B cell (primary cell): ENCODE results near the gene FCF1. TPM values are rescaled to one million over a fixed set of nuclear protein-coding genes. Genes with fewer than 3 reads are reported as not detected.
A peak's percentile ranks its signal among the peaks of the same experiment; 100 is the strongest.

ENCODE experiments used
- ATAC-seq: fragments of 200-7000 bp; cut with Tn5 transposase; one replicate; pipeline ENCODE4 v1.10.0; 2021; ENCODE audit warnings: low read depth, mild to moderate bottlenecking, moderate number of reproducible peaks, moderate library complexity
- CTCF ChIA-PET: fragments of 350-600 bp; sonication (Branson Sonifier 250); formaldehyde crosslinking; loops from one replicate; lab custom pipeline; 2021; ENCODE audit warnings: antibody characterized with exemption, inconsistent platforms; lab: Charles Lee
- POLR2A ChIA-PET: fragments of 350-600 bp; sonication (Branson Sonifier 250); formaldehyde crosslinking; loops from one replicate; lab custom pipeline; 2021; ENCODE audit warnings: antibody characterized with exemption; lab: Charles Lee
- DNase-seq: peaks from one replicate; pipeline ENCODE4 v3.0.0; 2013
- H2AFZ ChIP-seq: 2 replicates; pipeline ENCODE4 v1.6.1; 2012; ENCODE audit warnings: mild to moderate bottlenecking, low read depth, low read length; ENCODE audit not compliant: insufficient read depth, poor library complexity, severe bottlenecking
- H3K27ac ChIP-seq, 2 donors: 1 replicate in 1 of 2; 2 replicates in 1 of 2; pipeline ENCODE4 v1.5.1; 2012 to 2013; ENCODE audit warnings: low read length in 2 of 2, mild to moderate bottlenecking in 2 of 2, moderate library complexity in 1 of 2
- H3K27me3 ChIP-seq, 4 experiments: fragments of 200-600 bp in 1 of 4; sonication (generic) in 1 of 4; replicated peaks in 1 of 4; 1 replicate in 2 of 4; 2 replicates in 2 of 4; pipeline versions ENCODE4 v1.6.1 to v1.7.0; 2013 to 2016; ENCODE audit warnings: low read length in 3 of 4, mild to moderate bottlenecking in 2 of 4, mixed read lengths in 1 of 4, moderate library complexity in 1 of 4; ENCODE audit not compliant: insufficient read depth in 4 of 4, control insufficient read depth in 3 of 4; ENCODE audit errors: control extremely low read depth in 1 of 4
- H3K36me3 ChIP-seq, 2 experiments: replicated peaks in 1 of 2; 1 replicate in 1 of 2; 2 replicates in 1 of 2; pipeline versions ENCODE4 v1.6.1 to v1.7.1; 2013; ENCODE audit warnings: low read length in 1 of 2; ENCODE audit not compliant: insufficient read depth in 2 of 2, control insufficient read depth in 1 of 2; ENCODE audit errors: control extremely low read depth in 1 of 2, extremely low read depth in 1 of 2
- H3K4me1 ChIP-seq, 2 donors: fragments of 200-600 bp in 1 of 2; sonication (generic) in 1 of 2; 1 replicate in 1 of 2; 2 replicates in 1 of 2; pipeline versions ENCODE4 v1.5.1 to v1.6.1; 2013 to 2017; ENCODE audit warnings: low read length in 2 of 2; ENCODE audit not compliant: control insufficient read depth in 2 of 2, insufficient read depth in 2 of 2
- H3K4me2 ChIP-seq: replicated peaks from 2 replicates; pipeline ENCODE3; 2012; ENCODE audit warnings: mild to moderate bottlenecking, low read depth, low read length; ENCODE audit not compliant: poor library complexity, severe bottlenecking
- H3K4me3 ChIP-seq, 5 experiments: fragments of 200-600 bp in 1 of 5; sonication (generic) in 1 of 5; 1 replicate in 3 of 5; 2 replicates in 2 of 5; pipeline versions ENCODE4 v1.5.1 to v1.7.0; 2011 to 2016; ENCODE audit warnings: low read length in 4 of 5, mild to moderate bottlenecking in 4 of 5, low read depth in 2 of 5, control low read depth in 1 of 5, moderate library complexity in 1 of 5; ENCODE audit not compliant: insufficient read depth in 1 of 5; ENCODE audit errors: control extremely low read depth in 1 of 5, extremely low read depth in 1 of 5
- H3K79me2 ChIP-seq: fragments of 200-600 bp; sonication (generic); one replicate; pipeline ENCODE4 v1.6.0; 2016; ENCODE audit warnings: low read length; ENCODE audit not compliant: control insufficient read depth, insufficient read depth
- H3K9ac ChIP-seq: fragments of 200-600 bp; sonication (generic); 2 replicates; pipeline ENCODE4 v1.6.1; 2017; ENCODE audit warnings: mild to moderate bottlenecking, low read length, moderate library complexity
- H3K9me3 ChIP-seq, 3 donors: one replicate each; pipeline versions ENCODE4 v1.6.1 to v1.7.1; 2013; ENCODE audit warnings: low read length in 2 of 3; ENCODE audit not compliant: control insufficient read depth in 2 of 3, insufficient read depth in 1 of 3; ENCODE audit errors: control extremely low read depth in 1 of 3
- H4K20me1 ChIP-seq: 2 replicates; pipeline ENCODE4 v1.6.0; 2012; ENCODE audit warnings: mild to moderate bottlenecking, low read length; ENCODE audit not compliant: insufficient read depth, control insufficient read depth, poor library complexity, severe bottlenecking
- H3K27ac Mint-ChIP-seq: one replicate; pipeline ENCODE4 v1.8.0; 2021; ENCODE audit warnings: mixed read lengths
- H3K27me3 Mint-ChIP-seq: one replicate; pipeline ENCODE4 v1.8.0; 2021; ENCODE audit warnings: mixed read lengths
- H3K4me1 Mint-ChIP-seq: one replicate; pipeline ENCODE4 v1.8.0; 2021; ENCODE audit warnings: mixed read lengths
- H3K4me3 Mint-ChIP-seq: one replicate; pipeline ENCODE4 v1.8.0; 2021; ENCODE audit warnings: mixed read lengths
- H3K9me3 Mint-ChIP-seq: one replicate; pipeline ENCODE4 v1.8.0; 2022; ENCODE audit warnings: mixed read lengths; ENCODE audit not compliant: insufficient read depth
- EZH2 ChIP-seq: IDR thresholded peaks from 2 replicates; pipeline ENCODE4 v1.6.1; 2012; ENCODE audit warnings: borderline replicate concordance, low read depth, mild to moderate bottlenecking, moderate library complexity, low read length; ENCODE audit not compliant: insufficient read depth, poor library complexity, severe bottlenecking
- WGBS: methylation state at CpG from one replicate; pipeline ENCODE4 v1.1.5; 2013; ENCODE audit warnings: missing lambda C conversion rate; ENCODE audit not compliant: insufficient coverage; 5-methylcytosine and 5-hydroxymethylcytosine counted together
- intact Hi-C: fragments of 100-400 bp; cut with micrococcal nuclease; formaldehyde crosslinking; loops from one replicate; pipeline ENCODE4 v1.10.0; 2022
- polyA plus RNA-seq: library from polyadenylated mRNA; depleted of rRNA; stranded (reverse); fragments of >200 nt; gene quantifications from 2 replicates; pipeline ENCODE4 v1.2.3, GENCODE V29; 2012
- small RNA-seq: library from RNA; depleted of rRNA; stranded (forward); fragments of <200 nt; gene quantifications from one replicate; pipeline ENCODE3, GENCODE V24; 2012; ENCODE audit warnings: low replicate concordance, low read depth; ENCODE audit not compliant: insufficient read length
- total RNA-seq, 2 donors: library from RNA; stranded (reverse); fragments of 120-200 nt in 1 of 2; gene quantifications; 1 replicate in 1 of 2; 2 replicates in 1 of 2; pipeline versions ENCODE4 v1.2.3 to v1.2.4, GENCODE V29; 2013 to 2022
- TF ChIP-seq, protein P1 (sequence below): fragments of 200-600 bp; IDR thresholded peaks from one replicate; pipeline ENCODE4 v1.8.0; 2022; ENCODE audit warnings: antibody characterized with exemption, mild to moderate bottlenecking

The FCF1 gene
- total and polyA plus RNA-seq, 2 donors (not counting 1 experiment from before 2014, with no cell fraction given), result 21.1 to 41.6 TPM

DNA sequence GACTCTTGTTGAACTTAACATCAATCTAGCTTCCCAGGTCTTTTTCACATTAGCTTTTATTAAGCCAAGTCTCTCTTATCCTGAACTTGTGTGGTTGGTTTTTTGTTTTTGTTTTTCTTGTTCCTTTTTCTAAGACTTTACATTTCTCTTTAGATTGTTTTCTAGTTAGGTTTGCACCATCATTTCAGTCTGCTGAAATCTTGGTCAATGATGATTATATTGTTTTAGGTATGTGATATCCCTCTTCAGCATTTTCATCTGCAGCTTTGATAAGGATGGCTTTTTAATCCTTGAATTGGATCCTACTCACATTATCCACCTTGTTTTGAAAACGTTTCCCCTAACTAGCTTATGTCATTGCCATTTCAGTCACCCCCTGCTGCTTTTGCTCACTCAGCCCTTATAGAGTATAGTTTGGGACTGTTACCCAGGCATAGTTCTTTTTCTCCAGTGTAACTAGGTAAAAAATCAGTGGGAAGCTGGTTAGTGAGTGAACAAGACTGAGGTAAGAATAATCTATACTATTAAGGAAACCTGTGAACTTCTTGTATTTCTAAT, 72.2 kb downstream of the FCF1 start:
- H3K27ac ChIP-seq, result peak overlapping the region in 1 of 2 donors; percentile 40
- H3K9me3 Mint-ChIP-seq, result no peaks in the 10 kb centered on the region
- H3K4me1 ChIP-seq, result no peaks in the 10 kb centered on the region
- no peak overlapping the region for H3K27ac Mint-ChIP-seq
- no peak overlapping the region for H3K4me3 ChIP-seq
- no peak overlapping the region for H3K9ac ChIP-seq
- peaks cover 41% of the 10 kb centered on the region for H3K79me2 ChIP-seq
- H3K36me3 ChIP-seq, result peaks cover 0 to 60% of the 10 kb centered on the region in 2 experiments
- no CpG with 5 or more reads among the region's 1 CpG for WGBS
- CTCF ChIA-PET, result interaction anchor here (1.1 to 1.8 kb wide), 3 partner anchors 21 to 176 kb away, joined by 3 to 9 read pairs (median 6); no protein-coding TSS in a partner anchor
- no peak for DNase-seq
- H2AFZ ChIP-seq, result no peak overlapping the region
- TF ChIP-seq, protein P1, sequence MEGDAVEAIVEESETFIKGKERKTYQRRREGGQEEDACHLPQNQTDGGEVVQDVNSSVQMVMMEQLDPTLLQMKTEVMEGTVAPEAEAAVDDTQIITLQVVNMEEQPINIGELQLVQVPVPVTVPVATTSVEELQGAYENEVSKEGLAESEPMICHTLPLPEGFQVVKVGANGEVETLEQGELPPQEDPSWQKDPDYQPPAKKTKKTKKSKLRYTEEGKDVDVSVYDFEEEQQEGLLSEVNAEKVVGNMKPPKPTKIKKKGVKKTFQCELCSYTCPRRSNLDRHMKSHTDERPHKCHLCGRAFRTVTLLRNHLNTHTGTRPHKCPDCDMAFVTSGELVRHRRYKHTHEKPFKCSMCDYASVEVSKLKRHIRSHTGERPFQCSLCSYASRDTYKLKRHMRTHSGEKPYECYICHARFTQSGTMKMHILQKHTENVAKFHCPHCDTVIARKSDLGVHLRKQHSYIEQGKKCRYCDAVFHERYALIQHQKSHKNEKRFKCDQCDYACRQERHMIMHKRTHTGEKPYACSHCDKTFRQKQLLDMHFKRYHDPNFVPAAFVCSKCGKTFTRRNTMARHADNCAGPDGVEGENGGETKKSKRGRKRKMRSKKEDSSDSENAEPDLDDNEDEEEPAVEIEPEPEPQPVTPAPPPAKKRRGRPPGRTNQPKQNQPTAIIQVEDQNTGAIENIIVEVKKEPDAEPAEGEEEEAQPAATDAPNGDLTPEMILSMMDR, result no peak
- TF ChIP-seq EZH2, result no peak
- H3K4me1 Mint-ChIP-seq, result peaks cover 2% of the 10 kb centered on the region
- intact Hi-C loops, result no loop called here
- POLR2A ChIA-PET, result no interaction called here
- H4K20me1 ChIP-seq, result no peaks in the 10 kb centered on the region
- no peaks in the 10 kb centered on the region for H3K27me3 ChIP-seq
- H3K27me3 Mint-ChIP-seq, result no peaks in the 10 kb centered on the region
- H3K4me3 Mint-ChIP-seq, result no peak overlapping the region
- H3K9me3 ChIP-seq, result peaks cover 0 to 3% (median 0%) of the 10 kb centered on the region in 3 donors
- no peak for ATAC-seq
- H3K4me2 ChIP-seq, result no peak overlapping the region

DNA sequence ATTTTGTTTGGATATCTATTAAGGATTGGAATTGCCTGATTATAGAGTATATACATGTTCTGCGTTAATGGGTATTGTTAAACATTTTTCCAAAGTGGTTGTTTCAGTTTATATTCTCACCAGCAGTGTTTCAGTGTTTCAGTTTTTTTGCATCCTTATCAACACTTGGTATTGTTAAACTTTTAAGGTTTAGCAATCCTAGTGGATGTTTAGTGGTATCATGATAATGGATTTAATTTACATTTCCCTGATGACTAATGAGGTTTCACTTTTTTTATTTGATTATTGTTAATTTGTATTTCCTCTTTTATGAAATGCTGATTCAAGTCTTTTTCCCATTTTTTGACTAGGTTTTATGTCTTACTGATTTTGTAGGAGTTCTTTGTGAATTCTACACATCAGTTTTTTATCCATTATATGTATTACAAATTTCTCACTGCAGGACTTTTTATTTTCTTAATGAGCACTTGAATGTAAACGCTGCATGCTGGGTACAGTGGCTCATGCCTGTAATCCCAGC, 73.9 kb downstream of the FCF1 start:
- Mint-ChIP-seq H3K27ac (peak overlapping the region; percentile 17), H3K9me3 (no peaks in the 10 kb centered on the region), H3K4me1 (peaks cover 5% of the 10 kb centered on the region), H3K27me3 (no peaks in the 10 kb centered on the region), H3K4me3 (no peak overlapping the region)
- ChIA-PET POLR2A (no interaction called here), CTCF (no interaction called here)
- Histone ChIP-seq H3K9ac (no peak overlapping the region), H3K4me2 (no peak overlapping the region), H3K27ac (no peak overlapping the region), H3K36me3 (peaks cover 0 to 43% of the 10 kb centered on the region in 2 experiments), H2AFZ (no peak overlapping the region), H3K79me2 (peaks cover 32% of the 10 kb centered on the region), H3K9me3 (peaks cover 0 to 8% (median 0%) of the 10 kb centered on the region in 3 donors), H4K20me1 (no peaks in the 10 kb centered on the region), H3K4me1 (no peaks in the 10 kb centered on the region), H3K4me3 (no peak overlapping the region), H3K27me3 (no peaks in the 10 kb centered on the region)
- no peak for TF ChIP-seq EZH2
- ATAC-seq, result no peak
- no peak for DNase-seq
- 100% methylated on average over 1 of the region's 2 CpGs for WGBS
- intact Hi-C loops, result no loop called here

Small RNAs within 50 kb of the gene (small RNA-seq; reads per million reads assigned to genes)
- gene RF00409, result not detected

Other genes with a start within 250 kb of the FCF1 start
- 93.8 and 95.3 TPM in 2 replicates for gene NPC2, start 219.8 kb upstream of the FCF1 start, total RNA-seq
- 150 and 154 TPM in 2 replicates for gene NPC2, start 219.8 kb upstream of the FCF1 start, polyA plus RNA-seq
- 28.3 and 30.0 TPM in 2 replicates for gene ISCA2, start 219.4 kb upstream of the FCF1 start, total RNA-seq
- 7.5 and 14.1 TPM in 2 replicates for gene ISCA2, start 219.4 kb upstream of the FCF1 start, polyA plus RNA-seq
- gene LTBP2, start 100.9 kb upstream of the FCF1 start, total RNA-seq, result 0.22 and 0.51 TPM in 2 replicates
- gene LTBP2, start 100.9 kb upstream of the FCF1 start, polyA plus RNA-seq, result 0.12 and 0.52 TPM in 2 replicates
- gene AREL1, start 64 bp upstream of the FCF1 start, total RNA-seq, result 39.4 and 44.4 TPM in 2 replicates
- gene AREL1, start 64 bp upstream of the FCF1 start, polyA plus RNA-seq, result 19.2 and 20.7 TPM in 2 replicates
- 116 and 124 TPM in 2 replicates for gene YLPM1, start 50.2 kb downstream of the FCF1 start, total RNA-seq
- 22.4 and 38.9 TPM in 2 replicates for gene YLPM1, start 50.2 kb downstream of the FCF1 start, polyA plus RNA-seq
- gene PROX2, start 163.0 kb downstream of the FCF1 start, total RNA-seq, result 0.07 TPM in 1 of 2 replicates, not detected in the other
- 0.03 and 0.04 TPM in 2 replicates for gene PROX2, start 163.0 kb downstream of the FCF1 start, polyA plus RNA-seq
- 89.5 and 100 TPM in 2 replicates for gene DLST, start 168.8 kb downstream of the FCF1 start, total RNA-seq
- gene DLST, start 168.8 kb downstream of the FCF1 start, polyA plus RNA-seq, result 73.1 and 104 TPM in 2 replicates
- gene RPS6KL1, start 210.1 kb downstream of the FCF1 start, total RNA-seq, result 3.4 TPM in 2 replicates
- gene RPS6KL1, start 210.1 kb downstream of the FCF1 start, polyA plus RNA-seq, result 0.52 and 4.4 TPM in 2 replicates
- gene PGF, start 242.5 kb downstream of the FCF1 start, total RNA-seq, result 0.44 and 0.47 TPM in 2 replicates
- gene PGF, start 242.5 kb downstream of the FCF1 start, polyA plus RNA-seq, result 0.07 TPM in 1 of 2 replicates, not detected in the other